ENCODE data around the gene GYS2. TPM values are rescaled to one million over a fixed set of nuclear protein-coding genes. Genes with fewer than 3 reads are reported as not detected.

Gene GYS2
- total and polyA plus RNA-seq, 2 donors (not counting 1 experiment from before 2014, with no cell fraction given), result not detected

DNA sequence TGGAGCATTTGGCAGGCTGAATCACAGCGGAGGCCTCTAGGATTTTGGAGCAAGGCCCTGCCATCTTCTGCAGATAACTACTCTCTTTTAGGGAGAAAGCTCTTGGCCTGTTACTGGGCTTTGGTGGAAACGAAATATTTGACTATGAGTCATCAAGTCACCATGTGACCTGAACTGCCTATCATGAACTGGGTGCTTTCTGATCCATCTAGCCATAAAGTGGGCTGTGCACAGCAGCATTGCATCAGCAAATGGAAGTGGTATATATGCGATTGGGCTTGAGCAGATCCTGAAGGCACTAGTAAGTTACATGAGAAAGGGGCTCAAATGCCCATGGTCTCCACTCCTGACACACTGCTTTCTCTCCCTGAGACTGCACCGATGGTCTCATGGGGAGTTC, 21.1 kb downstream of the GYS2 start:
- Histone ChIP-seq H3K4me1 (ENCODE audit: control insufficient read depth, extremely low read depth, insufficient read depth, low read length) (no peaks in the 10 kb centered on the region), H3K9me3 (ENCODE audit: control insufficient read depth, insufficient read depth, low read depth, low read length) (no peaks in the 10 kb centered on the region), H2AFZ (ENCODE audit: low read length) (no peak overlapping the region), H3K36me3 (ENCODE audit: control insufficient read depth, insufficient read depth, low read length) (no peaks in the 10 kb centered on the region), H3K27me3 (ENCODE audit: control insufficient read depth, insufficient read depth, low read length) (no peaks in the 10 kb centered on the region), H3K4me2 (ENCODE audit: extremely low read depth, insufficient read depth, low read length) (no peak overlapping the region), H4K20me1 (ENCODE audit: control insufficient read depth, extremely low read depth, insufficient read depth, low read length) (no peaks in the 10 kb centered on the region), H3K9ac (ENCODE audit: insufficient read depth, low read length) (no peak overlapping the region), H3K27ac (ENCODE audit: insufficient read depth, low read length) (no peak overlapping the region), H3K4me3 (replicated peaks in 1 of 4; ENCODE audit: control extremely low read depth in 1 of 4, insufficient read depth in 1 of 4, low read depth in 3 of 4, low read length in 4 of 4) (no peak overlapping the region), H3K79me2 (ENCODE audit: control insufficient read depth, insufficient read depth, low read length) (no peaks in the 10 kb centered on the region)
- no peak for DNase-seq (ENCODE audit: low read depth in 2 of 2)
- no peak for TF ChIP-seq EZH2 (IDR thresholded peaks at IDR 0.05; ENCODE audit: low read length, missing control alignments)
- TF ChIP-seq, protein P1, sequence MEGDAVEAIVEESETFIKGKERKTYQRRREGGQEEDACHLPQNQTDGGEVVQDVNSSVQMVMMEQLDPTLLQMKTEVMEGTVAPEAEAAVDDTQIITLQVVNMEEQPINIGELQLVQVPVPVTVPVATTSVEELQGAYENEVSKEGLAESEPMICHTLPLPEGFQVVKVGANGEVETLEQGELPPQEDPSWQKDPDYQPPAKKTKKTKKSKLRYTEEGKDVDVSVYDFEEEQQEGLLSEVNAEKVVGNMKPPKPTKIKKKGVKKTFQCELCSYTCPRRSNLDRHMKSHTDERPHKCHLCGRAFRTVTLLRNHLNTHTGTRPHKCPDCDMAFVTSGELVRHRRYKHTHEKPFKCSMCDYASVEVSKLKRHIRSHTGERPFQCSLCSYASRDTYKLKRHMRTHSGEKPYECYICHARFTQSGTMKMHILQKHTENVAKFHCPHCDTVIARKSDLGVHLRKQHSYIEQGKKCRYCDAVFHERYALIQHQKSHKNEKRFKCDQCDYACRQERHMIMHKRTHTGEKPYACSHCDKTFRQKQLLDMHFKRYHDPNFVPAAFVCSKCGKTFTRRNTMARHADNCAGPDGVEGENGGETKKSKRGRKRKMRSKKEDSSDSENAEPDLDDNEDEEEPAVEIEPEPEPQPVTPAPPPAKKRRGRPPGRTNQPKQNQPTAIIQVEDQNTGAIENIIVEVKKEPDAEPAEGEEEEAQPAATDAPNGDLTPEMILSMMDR (conservative IDR thresholded peaks at IDR 0.05 in 1 of 2, IDR thresholded peaks at IDR 0.05 in 1 of 2; ENCODE audit: low read depth in 1 of 2, low read length in 2 of 2), result no peak

DNA sequence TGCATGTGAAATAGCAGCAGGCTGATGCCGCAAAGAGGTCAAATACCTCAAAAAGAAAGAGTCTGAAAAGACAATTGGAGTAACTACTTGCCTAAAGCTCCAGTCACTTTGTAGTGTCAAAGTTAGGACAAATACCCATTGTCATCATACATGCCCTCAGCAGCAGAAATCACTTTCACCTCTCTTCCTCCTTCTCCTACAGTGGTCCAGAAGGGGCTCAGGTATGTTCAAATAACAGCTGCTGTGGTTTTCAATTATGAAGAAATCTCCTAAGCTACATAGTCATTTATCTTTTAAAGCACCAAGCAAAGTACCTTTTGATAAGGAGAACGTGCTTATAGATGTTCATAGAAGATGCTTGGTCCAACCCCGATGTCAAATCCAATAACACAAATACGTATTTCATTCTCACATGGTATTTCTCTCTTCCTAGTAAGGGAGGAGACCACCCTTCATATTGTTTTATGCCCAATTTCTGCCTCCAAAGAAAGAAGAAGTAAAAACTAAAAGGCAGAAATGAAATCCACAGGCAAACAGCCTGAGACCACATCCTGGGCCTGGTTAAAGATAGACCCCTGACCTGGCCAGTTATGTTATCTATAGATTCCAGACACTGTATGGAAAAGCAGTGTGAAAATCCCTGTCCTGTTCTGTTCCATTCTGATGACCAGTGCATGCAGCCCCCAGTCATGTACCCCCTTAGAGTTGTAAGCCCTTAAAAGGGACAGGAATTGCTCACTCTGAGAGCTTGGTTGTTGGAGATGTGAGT, 23.7 kb downstream of the GYS2 start:
- Histone ChIP-seq H3K27me3 (ENCODE audit: control insufficient read depth, insufficient read depth, low read length) (no peaks in the 10 kb centered on the region), H3K9me3 (ENCODE audit: control insufficient read depth, insufficient read depth, low read depth, low read length) (no peaks in the 10 kb centered on the region), H3K4me3 (replicated peaks in 1 of 4; ENCODE audit: control extremely low read depth in 1 of 4, insufficient read depth in 1 of 4, low read depth in 3 of 4, low read length in 4 of 4) (no peak overlapping the region), H3K27ac (ENCODE audit: insufficient read depth, low read length) (no peak overlapping the region), H3K4me1 (ENCODE audit: control insufficient read depth, extremely low read depth, insufficient read depth, low read length) (no peaks in the 10 kb centered on the region), H2AFZ (ENCODE audit: low read length) (no peak overlapping the region), H3K9ac (ENCODE audit: insufficient read depth, low read length) (no peak overlapping the region), H3K79me2 (ENCODE audit: control insufficient read depth, insufficient read depth, low read length) (no peaks in the 10 kb centered on the region), H3K36me3 (ENCODE audit: control insufficient read depth, insufficient read depth, low read length) (no peaks in the 10 kb centered on the region), H3K4me2 (ENCODE audit: extremely low read depth, insufficient read depth, low read length) (no peak overlapping the region), H4K20me1 (ENCODE audit: control insufficient read depth, extremely low read depth, insufficient read depth, low read length) (no peaks in the 10 kb centered on the region)
- TF ChIP-seq, protein P1 (conservative IDR thresholded peaks at IDR 0.05 in 1 of 2, IDR thresholded peaks at IDR 0.05 in 1 of 2; ENCODE audit: low read depth in 1 of 2, low read length in 2 of 2), result no peak
- no peak for TF ChIP-seq EZH2 (IDR thresholded peaks at IDR 0.05; ENCODE audit: low read length, missing control alignments)
- DNase-seq (ENCODE audit: low read depth in 2 of 2), result no peak

DNA sequence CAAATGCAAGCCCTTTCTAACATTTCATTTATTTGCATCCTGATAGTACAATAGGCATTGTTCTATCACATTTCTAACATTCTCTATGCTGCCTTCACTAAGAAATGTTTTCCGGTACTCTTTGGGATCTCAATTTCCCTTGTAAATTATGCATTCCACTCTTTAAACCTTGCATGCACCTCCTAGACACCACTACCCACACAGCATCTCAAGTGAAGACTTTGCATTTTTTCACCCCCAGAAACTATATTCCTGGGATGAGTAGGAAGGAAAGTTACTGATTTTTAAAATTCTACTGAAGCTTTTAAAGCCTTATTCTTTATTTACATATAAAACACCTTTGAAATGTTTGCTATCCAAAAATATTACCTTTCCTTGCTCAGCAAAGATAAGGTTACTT, 27.1 kb downstream of the GYS2 start:
- Histone ChIP-seq H3K36me3 (ENCODE audit: control insufficient read depth, insufficient read depth, low read length) (no peaks in the 10 kb centered on the region), H3K9me3 (ENCODE audit: control insufficient read depth, insufficient read depth, low read depth, low read length) (no peaks in the 10 kb centered on the region), H4K20me1 (ENCODE audit: control insufficient read depth, extremely low read depth, insufficient read depth, low read length) (no peaks in the 10 kb centered on the region), H3K4me1 (ENCODE audit: control insufficient read depth, extremely low read depth, insufficient read depth, low read length) (no peaks in the 10 kb centered on the region), H3K4me3 (replicated peaks in 1 of 4; ENCODE audit: control extremely low read depth in 1 of 4, insufficient read depth in 1 of 4, low read depth in 3 of 4, low read length in 4 of 4) (no peak overlapping the region), H3K9ac (ENCODE audit: insufficient read depth, low read length) (no peak overlapping the region), H3K4me2 (ENCODE audit: extremely low read depth, insufficient read depth, low read length) (no peak overlapping the region), H3K79me2 (ENCODE audit: control insufficient read depth, insufficient read depth, low read length) (no peaks in the 10 kb centered on the region), H2AFZ (ENCODE audit: low read length) (no peak overlapping the region), H3K27me3 (ENCODE audit: control insufficient read depth, insufficient read depth, low read length) (no peaks in the 10 kb centered on the region), H3K27ac (ENCODE audit: insufficient read depth, low read length) (no peak overlapping the region)
- TF ChIP-seq EZH2 (IDR thresholded peaks at IDR 0.05; ENCODE audit: low read length, missing control alignments), result no peak
- TF ChIP-seq, protein P1 (conservative IDR thresholded peaks at IDR 0.05 in 1 of 2, IDR thresholded peaks at IDR 0.05 in 1 of 2; ENCODE audit: low read depth in 1 of 2, low read length in 2 of 2), result no peak
- no peak for DNase-seq (ENCODE audit: low read depth in 2 of 2)
